ENCODE data around the gene TOP1.

DNA sequence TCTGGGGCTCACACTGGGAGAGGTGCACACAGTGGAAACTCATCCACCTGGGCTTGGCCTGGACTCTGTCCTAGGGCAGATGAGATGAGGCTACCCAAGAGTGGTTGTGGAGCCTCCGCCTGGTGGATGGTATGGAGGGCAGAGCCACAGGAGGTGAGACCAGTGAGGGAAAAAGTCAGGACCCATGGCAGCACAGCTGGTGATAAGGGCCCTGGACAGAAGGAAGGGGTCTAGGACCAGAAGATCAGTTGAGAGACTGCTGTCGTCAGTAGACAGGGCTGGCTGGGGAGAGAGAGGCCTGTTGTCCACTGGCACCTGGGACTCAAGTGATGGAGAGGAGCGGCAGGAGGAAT lies 138.5 kb downstream of the TOP1 start:
- no peak for TF ChIP-seq POLR2A (IDR thresholded peaks at IDR 0.05)
- TF ChIP-seq, protein P1, sequence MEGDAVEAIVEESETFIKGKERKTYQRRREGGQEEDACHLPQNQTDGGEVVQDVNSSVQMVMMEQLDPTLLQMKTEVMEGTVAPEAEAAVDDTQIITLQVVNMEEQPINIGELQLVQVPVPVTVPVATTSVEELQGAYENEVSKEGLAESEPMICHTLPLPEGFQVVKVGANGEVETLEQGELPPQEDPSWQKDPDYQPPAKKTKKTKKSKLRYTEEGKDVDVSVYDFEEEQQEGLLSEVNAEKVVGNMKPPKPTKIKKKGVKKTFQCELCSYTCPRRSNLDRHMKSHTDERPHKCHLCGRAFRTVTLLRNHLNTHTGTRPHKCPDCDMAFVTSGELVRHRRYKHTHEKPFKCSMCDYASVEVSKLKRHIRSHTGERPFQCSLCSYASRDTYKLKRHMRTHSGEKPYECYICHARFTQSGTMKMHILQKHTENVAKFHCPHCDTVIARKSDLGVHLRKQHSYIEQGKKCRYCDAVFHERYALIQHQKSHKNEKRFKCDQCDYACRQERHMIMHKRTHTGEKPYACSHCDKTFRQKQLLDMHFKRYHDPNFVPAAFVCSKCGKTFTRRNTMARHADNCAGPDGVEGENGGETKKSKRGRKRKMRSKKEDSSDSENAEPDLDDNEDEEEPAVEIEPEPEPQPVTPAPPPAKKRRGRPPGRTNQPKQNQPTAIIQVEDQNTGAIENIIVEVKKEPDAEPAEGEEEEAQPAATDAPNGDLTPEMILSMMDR (IDR thresholded peaks at IDR 0.05 in 4 of 5, conservative IDR thresholded peaks at IDR 0.05 in 1 of 5), result no peak
